GM12891 (cell line): ENCODE measurements around the gene RPS6KA4.

Experiments used
- POLR2A ChIP-seq: IDR thresholded peaks from 2 replicates; pipeline ENCODE4 v1.6.1; 2011; ENCODE audit warnings: low read depth, low read length, control low read depth
- POU2F2 ChIP-seq: IDR thresholded peaks from 2 replicates; pipeline ENCODE4 v1.6.1; 2011; ENCODE audit warnings: low read depth, mild to moderate bottlenecking, control low read depth, low read length, moderate library complexity

- TF ChIP-seq POLR2A (no peak), POU2F2 (no peak; the same call in 1 of the 2 replicates)
These were observed at the start of gene RPS6KA4 for GRCh38 chr11:64358907-64359711.
